Hepatocyte (in vitro differentiated cells): Measurements from ENCODE around the gene ADH5.

Source experiments
- CTCF ChIP-seq: fragments of 200-600 bp; sonication (generic); IDR thresholded peaks from 2 replicates; pipeline ENCODE4 v1.5.1; 2016; ENCODE audit warnings: antibody characterized with exemption, mild to moderate bottlenecking; ENCODE audit not compliant: poor library complexity
- EZH2 ChIP-seq: fragments of 200-600 bp; sonication (generic); IDR thresholded peaks from 2 replicates; pipeline ENCODE4 v1.6.1; 2016; ENCODE audit warnings: antibody characterized with exemption, mild to moderate bottlenecking, borderline replicate concordance

- TF ChIP-seq CTCF (no peak), EZH2 (no peak)
These were observed 15.6 kb upstream of the ADH5 start for GRCh38 chr4:99104153-99104552.
